GM19099 (cell line): ENCODE measurements around the gene PCGF2.
A peak's percentile ranks its signal among the peaks of the same experiment; 100 is the strongest.

Experiments
- POLR2A ChIP-seq: IDR thresholded peaks from 3 replicates; pipeline ENCODE4 v1.6.1; 2011; ENCODE audit warnings: low read depth; ENCODE audit not compliant: insufficient read length; ENCODE audit errors: extremely low read depth

Gene PCGF2

DNA sequence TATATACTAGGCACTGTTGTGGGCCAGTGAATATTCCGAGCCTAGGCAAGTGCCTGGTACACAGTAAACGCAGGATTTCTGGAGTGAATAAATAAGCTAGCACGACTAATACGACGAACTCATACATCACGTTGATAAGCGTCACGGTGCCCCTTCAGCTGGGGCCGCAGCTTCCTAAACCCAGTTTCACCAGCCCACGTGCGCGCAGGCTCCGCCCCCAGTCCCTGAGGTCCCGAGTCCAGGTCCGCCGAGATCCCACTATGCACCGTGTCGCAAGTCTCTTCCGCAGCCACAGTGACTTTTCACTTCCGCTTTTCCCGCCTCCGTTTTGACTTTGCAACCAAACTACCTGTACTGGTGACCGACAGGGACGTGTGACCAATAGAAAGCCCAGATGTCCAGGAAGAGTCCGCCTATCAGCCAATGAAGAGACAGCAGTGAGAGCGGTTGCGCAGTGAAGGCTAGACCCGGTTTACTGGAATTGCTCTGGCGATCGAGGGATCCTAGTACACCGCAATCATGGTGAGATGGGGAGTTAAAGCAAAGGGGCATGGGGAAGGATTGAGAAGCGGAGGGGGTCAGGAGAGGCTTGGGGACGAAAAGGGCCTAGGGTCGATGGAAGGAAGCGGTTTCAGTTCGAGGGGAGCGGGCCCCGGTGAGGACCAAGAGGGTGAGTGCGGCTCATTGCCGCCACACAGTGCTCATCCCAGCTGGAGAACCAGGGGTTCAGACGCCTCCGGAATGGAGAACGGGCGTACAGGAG is 4.4 kb upstream of the PCGF2 start, which contains the start of gene PSMB3:
Gene PSMB3 (plus strand): TSS at position 434 of the 763 bp plus-strand sequence. CDS start 86 bp downstream, at position 520.
- TF ChIP-seq POLR2A = peak; percentile 75

- no peak for TF ChIP-seq POLR2A
Observed at GRCh38 chr17:38751808-38752307, 3.7 kb upstream of the PCGF2 start.

- TF ChIP-seq POLR2A = no peak
Observed at GRCh38 chr17:38751144-38751807, 3.1 kb upstream of the PCGF2 start.

- no peak for TF ChIP-seq POLR2A
Observed at GRCh38 chr17:38750312-38751121, 2.4 kb upstream of the PCGF2 start.

- no peak for TF ChIP-seq POLR2A
Observed at GRCh38 chr17:38750044-38750311, 1.8 kb upstream of the PCGF2 start.

- TF ChIP-seq POLR2A = peak; percentile 59
Observed at GRCh38 chr17:38749223-38750043, 1.3 kb upstream of the PCGF2 start.

DNA sequence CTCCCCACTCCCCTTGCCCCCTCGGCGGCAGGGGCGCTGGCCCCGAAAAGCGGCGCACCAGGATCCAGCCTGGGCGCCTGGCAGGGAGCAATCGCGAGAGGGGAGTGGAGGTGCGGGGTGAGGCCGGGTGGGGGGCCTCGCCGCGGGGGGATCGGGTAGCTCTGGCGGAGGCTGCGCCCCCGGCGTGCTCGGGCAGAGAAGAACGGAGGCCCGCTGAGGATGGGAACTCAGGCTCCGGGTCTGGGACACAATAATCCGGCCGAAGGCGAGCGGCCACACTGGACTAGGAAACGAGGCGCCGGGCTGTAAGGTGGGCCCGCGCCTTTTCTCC is 721 bp upstream of the PCGF2 start:
- no peak for TF ChIP-seq POLR2A

DNA sequence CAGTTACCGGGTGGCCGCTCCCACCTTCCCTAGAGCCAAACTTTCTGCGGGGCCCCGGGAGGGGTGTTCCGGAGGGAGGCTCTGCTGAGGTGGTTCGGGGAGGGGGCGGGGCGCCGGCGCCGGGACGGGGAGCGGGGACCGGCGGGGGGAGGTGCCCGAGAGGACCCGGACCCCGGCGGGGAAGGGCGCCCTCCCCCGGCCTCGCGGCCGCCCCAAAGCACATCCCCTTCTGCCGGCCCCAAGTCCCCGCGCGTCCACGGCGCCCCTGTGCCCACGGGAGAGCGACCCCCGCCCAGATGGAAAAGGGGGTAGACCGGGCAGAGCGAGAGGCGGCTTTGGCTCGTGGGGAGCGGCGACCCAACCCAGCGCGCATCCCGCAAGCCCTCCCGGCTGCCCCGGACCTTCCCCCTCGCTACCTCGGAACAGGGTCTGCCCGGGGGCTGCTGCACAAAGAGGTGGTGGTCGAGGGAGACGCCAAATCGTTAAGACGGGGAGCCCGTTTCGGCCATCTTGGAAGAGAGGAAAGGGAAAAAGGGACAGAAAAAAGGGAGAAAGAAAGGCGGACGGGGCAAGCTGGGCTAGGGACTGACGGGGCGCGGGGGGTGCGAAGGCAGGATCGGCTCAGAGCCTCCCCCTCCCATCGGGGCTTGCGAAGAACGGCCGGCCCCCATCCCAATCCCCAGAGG is 530 bp downstream of the PCGF2 start:
- no peak for TF ChIP-seq POLR2A

DNA sequence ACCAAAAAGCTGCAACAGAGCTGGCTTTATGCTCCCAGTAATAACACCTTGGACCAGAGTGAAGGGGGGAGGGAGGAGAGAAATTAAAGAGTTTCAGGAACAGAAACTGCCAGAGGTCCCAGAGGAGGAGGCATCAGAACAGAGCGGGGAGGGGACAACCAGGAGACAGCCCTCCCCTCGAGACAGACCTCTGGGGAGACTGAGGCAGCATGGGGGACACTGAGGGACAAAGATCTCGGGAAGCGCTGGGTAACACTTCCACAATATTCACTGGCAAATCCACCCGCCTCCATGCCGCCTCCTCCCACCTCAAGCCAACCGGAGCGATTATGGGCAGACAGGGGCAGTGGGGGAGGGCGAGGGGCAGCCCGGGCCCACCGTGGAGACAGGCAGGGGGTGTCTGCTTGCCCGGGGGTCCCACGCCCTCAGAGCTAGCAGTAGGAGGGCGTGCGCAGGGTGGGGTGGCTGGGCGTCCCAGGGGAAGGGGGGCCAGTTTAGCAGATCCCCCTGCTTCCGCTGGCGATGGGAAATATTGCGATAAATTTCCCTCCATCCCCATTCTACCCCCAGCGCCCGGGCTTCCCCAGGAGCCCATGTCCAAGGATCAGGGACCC is 1.2 kb downstream of the PCGF2 start:
- no peak for TF ChIP-seq POLR2A

DNA sequence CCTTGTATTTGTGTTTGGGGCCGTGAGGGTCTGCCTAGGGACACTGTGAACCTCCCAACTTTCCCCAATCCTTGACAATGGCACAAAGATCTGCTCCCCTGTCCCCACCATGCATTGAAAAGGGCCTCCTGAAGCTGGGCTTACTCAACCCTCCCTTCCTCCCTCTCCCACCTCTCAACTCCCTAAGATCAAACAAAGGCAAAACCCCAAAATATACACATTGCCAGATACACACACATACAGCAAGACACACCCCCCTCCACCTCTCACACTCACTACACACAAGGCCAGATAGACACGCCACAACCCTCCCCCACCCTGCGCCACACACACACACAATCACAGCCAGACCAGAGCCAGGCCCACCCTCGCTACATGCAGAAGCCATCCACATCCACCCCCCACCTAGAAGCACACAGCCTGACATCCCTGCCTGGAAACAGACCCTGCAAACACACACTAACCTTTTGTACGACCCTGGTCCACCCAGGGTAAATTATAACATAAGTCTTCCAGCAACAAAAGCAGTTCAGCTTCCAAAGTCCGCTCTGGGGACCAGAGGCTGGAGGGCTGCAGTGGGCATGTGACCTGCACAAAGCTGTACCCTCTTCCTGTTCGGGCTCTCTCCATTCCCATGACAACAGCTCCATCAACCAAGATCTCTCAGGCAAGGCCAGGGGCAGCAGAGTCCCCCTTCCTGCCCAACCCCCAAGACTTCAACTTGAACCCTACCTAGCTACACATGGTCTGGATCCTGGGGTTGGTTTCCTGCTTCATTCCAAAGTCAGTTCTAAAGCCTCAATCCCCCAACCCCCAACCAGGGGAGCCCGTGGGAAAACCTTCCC is 1.9 kb downstream of the PCGF2 start:
- no peak for TF ChIP-seq POLR2A

- no peak for TF ChIP-seq POLR2A
Observed at GRCh38 chr17:38745545-38745944, 2.6 kb downstream of the PCGF2 start.

- TF ChIP-seq POLR2A = no peak
Observed at GRCh38 chr17:38743556-38744171, 4.5 kb downstream of the PCGF2 start.

DNA sequence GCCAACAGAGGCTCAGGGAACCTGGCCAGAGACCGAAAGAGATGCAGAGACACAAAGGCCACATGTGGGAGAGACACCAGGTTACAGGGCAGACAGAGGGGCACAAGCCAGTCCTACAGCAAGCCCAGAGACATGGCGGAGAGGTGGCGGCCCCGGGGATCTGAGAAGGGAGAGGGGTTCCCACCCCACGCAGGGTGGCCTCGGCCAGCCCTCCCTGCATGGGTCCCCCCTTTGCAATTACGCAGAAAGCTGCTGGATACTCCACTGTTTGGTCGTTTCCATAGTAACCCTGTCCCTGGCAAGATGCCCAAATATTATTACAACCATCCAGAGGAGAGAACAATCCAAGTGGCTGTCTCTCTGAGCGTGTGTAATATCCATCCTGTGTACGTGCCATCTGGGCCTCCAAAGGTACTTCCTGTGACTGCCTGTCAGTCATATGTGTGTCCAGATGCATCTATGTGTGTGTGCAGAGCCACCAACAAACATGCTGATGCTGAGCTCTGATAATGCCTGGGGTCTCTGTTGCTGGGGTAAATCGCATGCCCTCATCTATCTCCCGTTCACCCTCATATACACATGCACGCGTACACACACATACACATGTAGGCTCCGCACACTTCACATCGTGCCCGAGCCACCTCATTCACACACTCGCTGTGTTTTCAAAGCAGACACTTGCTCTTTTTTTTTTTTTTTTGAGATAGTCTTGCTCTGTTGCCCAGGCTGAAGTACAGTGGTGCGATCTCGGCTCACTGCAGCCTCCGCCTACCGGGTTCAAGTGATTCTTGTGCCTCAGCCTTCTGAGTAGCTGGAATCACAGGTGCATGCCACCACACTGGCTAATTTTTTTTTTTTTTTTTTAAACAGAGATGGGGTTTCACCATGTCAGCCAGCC is 5.5 kb downstream of the PCGF2 start:
- no peak for TF ChIP-seq POLR2A
